GM18858 (cell line): ENCODE measurements around the gene KHK.
"Not testable (repeated sequence)": the region's sequence is repeated elsewhere in the genome, so short reads cannot be mapped to it uniquely, and the experiment has no call there.

Source experiments
- ATAC-seq: cut with Tn5 transposase; IDR thresholded peaks from one replicate; pipeline ENCODE4 v1.9.1; 2021; ENCODE audit not compliant: unreplicated experiment

The KHK gene

GRCh38 chr2:27095745-27096651, 9.4 kb downstream of the KHK start:
- ATAC-seq = no peak

GRCh38 chr2:27096748-27097297, 10.3 kb downstream of the KHK start:
- ATAC-seq = no peak

GRCh38 chr2:27097341-27097740, 10.8 kb downstream of the KHK start:
- no peak for ATAC-seq

GRCh38 chr2:27099334-27099955, 12.9 kb downstream of the KHK start:
- ATAC-seq = no peak

- ATAC-seq = no peak
Observed at GRCh38 chr2:27100036-27100435, 13.5 kb downstream of the KHK start.

GRCh38 chr2:27102329-27102728, 15.8 kb downstream of the KHK start:
- ATAC-seq = no peak

- ATAC-seq = no peak
Observed at GRCh38 chr2:27105981-27106380, 19.4 kb downstream of the KHK start.

- ATAC-seq = no peak
Observed at GRCh38 chr2:27108221-27108620, 21.6 kb downstream of the KHK start.

- ATAC-seq = no peak
Observed at GRCh38 chr2:27109083-27109482, 22.5 kb downstream of the KHK start.

GRCh38 chr2:27110603-27111352, 24.2 kb downstream of the KHK start:
- ATAC-seq = not testable (repeated sequence)

- not testable (repeated sequence) for ATAC-seq
Observed at GRCh38 chr2:27111392-27112078, 25.0 kb downstream of the KHK start.

GRCh38 chr2:27115519-27115918, 28.9 kb downstream of the KHK start:
- no peak for ATAC-seq

- ATAC-seq = no peak
Observed at GRCh38 chr2:27117995-27118524, 31.5 kb downstream of the KHK start.

GRCh38 chr2:27118525-27119329, 32.2 kb downstream of the KHK start, which contains the start of gene CGREF1:
CGREF1 (minus strand) TSS chr2:27119128; CDS start chr2:27104366, 14,762 bp downstream.
- ATAC-seq = no peak

- ATAC-seq = not testable (repeated sequence)
Observed at GRCh38 chr2:27119330-27119670, 32.7 kb downstream of the KHK start.

GRCh38 chr2:27121906-27122305, 35.3 kb downstream of the KHK start:
- ATAC-seq = no peak

GRCh38 chr2:27122791-27123190, 36.2 kb downstream of the KHK start:
- ATAC-seq = no peak

- ATAC-seq = no peak
Observed at GRCh38 chr2:27123302-27124150, 37.0 kb downstream of the KHK start, which contains the start of gene ABHD1. ABHD1 (plus strand) TSS chr2:27123815; CDS start chr2:27123949, 134 bp downstream.

GRCh38 chr2:27125104-27125503, 38.5 kb downstream of the KHK start:
- ATAC-seq = no peak
